DOHH2 (cell line): ENCODE results near the gene BTNL2.

Experiments used
- H3F3A ChIP-seq: fragments of 200-600 bp; sonication (generic), shearing (Covaris generic); 2 replicates; pipeline ENCODE4 v1.6.0; 2016; ENCODE audit warnings: antibody characterized with exemption, mild to moderate bottlenecking; ENCODE audit not compliant: control insufficient read depth, insufficient read depth
- H3K27ac ChIP-seq: fragments of 200-600 bp; sonication (generic); 2 replicates; pipeline ENCODE4 v1.5.1; 2014; ENCODE audit warnings: low read depth, mild to moderate bottlenecking, low read length, moderate library complexity
- H3K27me3 ChIP-seq: fragments of 200-600 bp; sonication (generic); 2 replicates; pipeline ENCODE4 v1.6.1; 2014; ENCODE audit warnings: mild to moderate bottlenecking, low read length, mixed read lengths; ENCODE audit not compliant: control insufficient read depth
- H3K36me3 ChIP-seq: fragments of 200-600 bp; sonication (generic); 2 replicates; pipeline ENCODE4 v1.6.1; 2014; ENCODE audit warnings: mild to moderate bottlenecking, low read length, moderate library complexity, mixed read lengths; ENCODE audit not compliant: control insufficient read depth
- H3K4me1 ChIP-seq: fragments of 200-600 bp; sonication (generic); 2 replicates; pipeline ENCODE4 v1.6.1; 2014; ENCODE audit warnings: mild to moderate bottlenecking, low read length, mixed read lengths; ENCODE audit not compliant: control insufficient read depth
- H3K4me2 ChIP-seq: fragments of 200-600 bp; sonication (generic); 2 replicates; pipeline ENCODE4 v1.6.0; 2014; ENCODE audit warnings: mild to moderate bottlenecking, low read length, moderate library complexity
- H3K4me3 ChIP-seq: fragments of 200-600 bp; sonication (generic); 2 replicates; pipeline ENCODE4 v1.5.1; 2014; ENCODE audit warnings: mild to moderate bottlenecking, low read length, mixed read lengths
- H3K79me2 ChIP-seq: fragments of 200-600 bp; sonication (generic); 2 replicates; pipeline ENCODE4 v1.6.1; 2014; ENCODE audit warnings: mild to moderate bottlenecking, low read length, mixed read lengths; ENCODE audit not compliant: control insufficient read depth
- H3K9me2 ChIP-seq: fragments of 200-600 bp; sonication (generic); replicated peaks from 2 replicates; pipeline ENCODE4 v1.6.1; 2014; ENCODE audit warnings: mild to moderate bottlenecking, low read length, mixed read lengths; ENCODE audit not compliant: control insufficient read depth
- H3K9me3 ChIP-seq: fragments of 200-600 bp; sonication (generic); 2 replicates; pipeline ENCODE4 v1.6.1; 2014; ENCODE audit warnings: antibody characterized with exemption, low read length, mixed read lengths; ENCODE audit not compliant: control insufficient read depth, insufficient read depth
- H4K20me1 ChIP-seq: fragments of 200-600 bp; sonication (generic); 2 replicates; pipeline ENCODE4 v1.6.0; 2014; ENCODE audit warnings: low read depth, mild to moderate bottlenecking, antibody characterized with exemption, low read length, moderate library complexity; ENCODE audit not compliant: control insufficient read depth, insufficient read depth
- CTCF ChIP-seq: fragments of 200-600 bp; sonication (generic); IDR thresholded peaks from one replicate; pipeline ENCODE4 v1.5.1; 2014; ENCODE audit warnings: antibody characterized with exemption, mild to moderate bottlenecking, low read depth, low read length; ENCODE audit not compliant: poor library complexity, severe bottlenecking
- EZH2phosphoT487 ChIP-seq: fragments of 200-600 bp; sonication (generic); IDR thresholded peaks from 2 replicates; pipeline ENCODE4 v1.6.1; 2017; ENCODE audit warnings: borderline replicate concordance, mild to moderate bottlenecking, antibody characterized with exemption, low read length, moderate library complexity, mixed read lengths

The BTNL2 gene

GRCh38 chr6:32445321-32445854 is 38.4 kb upstream of the BTNL2 start:
- Histone ChIP-seq H3K27me3 (no peaks in the 10 kb centered on the region), H3K9me3 (no peaks in the 10 kb centered on the region), H3K27ac (no peak overlapping the region), H3K36me3 (peaks cover 53% of the 10 kb centered on the region), H3K9me2 (no peaks in the 10 kb centered on the region), H3K4me2 (no peak overlapping the region), H3K4me3 (no peak overlapping the region), H3K79me2 (peaks cover 24% of the 10 kb centered on the region), H3K4me1 (peaks cover 29% of the 10 kb centered on the region), H4K20me1 (no peaks in the 10 kb centered on the region), H3F3A (peaks cover 30% of the 10 kb centered on the region)
- TF ChIP-seq CTCF (no peak), EZH2phosphoT487 (no peak)

GRCh38 chr6:32444433-32444832 is 37.5 kb upstream of the BTNL2 start:
- H3F3A ChIP-seq, result peaks cover 32% of the 10 kb centered on the region
- no peak overlapping the region for H3K4me3 ChIP-seq
- peaks cover 32% of the 10 kb centered on the region for H3K79me2 ChIP-seq
- no peak for TF ChIP-seq EZH2phosphoT487
- TF ChIP-seq CTCF, result no peak
- no peaks in the 10 kb centered on the region for H3K9me3 ChIP-seq
- no peak overlapping the region for H3K4me2 ChIP-seq
- H4K20me1 ChIP-seq, result no peaks in the 10 kb centered on the region
- H3K9me2 ChIP-seq, result no peaks in the 10 kb centered on the region
- H3K27me3 ChIP-seq, result no peaks in the 10 kb centered on the region
- peaks cover 57% of the 10 kb centered on the region for H3K36me3 ChIP-seq
- peaks cover 32% of the 10 kb centered on the region for H3K4me1 ChIP-seq
- H3K27ac ChIP-seq, result no peak overlapping the region

DNA sequence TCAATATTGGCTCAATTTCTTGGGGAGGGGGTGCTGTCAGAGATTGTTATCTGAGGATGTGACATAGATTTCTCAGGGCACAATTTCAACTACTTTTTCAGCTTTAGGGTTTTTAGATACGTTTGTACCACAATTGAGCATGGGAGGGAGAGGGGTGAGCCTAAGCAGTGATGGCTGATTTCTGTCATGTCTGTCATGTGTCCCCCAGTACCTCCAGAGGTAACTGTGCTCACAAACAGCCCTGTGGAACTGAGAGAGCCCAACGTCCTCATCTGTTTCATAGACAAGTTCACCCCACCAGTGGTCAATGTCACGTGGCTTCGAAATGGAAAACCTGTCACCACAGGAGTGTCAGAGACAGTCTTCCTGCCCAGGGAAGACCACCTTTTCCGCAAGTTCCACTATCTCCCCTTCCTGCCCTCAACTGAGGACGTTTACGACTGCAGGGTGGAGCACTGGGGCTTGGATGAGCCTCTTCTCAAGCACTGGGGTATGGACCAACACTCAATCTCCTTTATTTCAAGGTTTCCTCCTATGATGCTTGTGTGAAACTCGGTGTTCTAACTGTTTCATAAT is 36.1 kb upstream of the BTNL2 start:
- H3K79me2 ChIP-seq, result peaks cover 32% of the 10 kb centered on the region
- H3K27ac ChIP-seq, result no peak overlapping the region
- no peaks in the 10 kb centered on the region for H4K20me1 ChIP-seq
- peaks cover 43% of the 10 kb centered on the region for H3K4me1 ChIP-seq
- H3K9me3 ChIP-seq, result no peaks in the 10 kb centered on the region
- H3K9me2 ChIP-seq, result no peaks in the 10 kb centered on the region
- H3K4me2 ChIP-seq, result peak overlapping the region; percentile 56; the same call in 1 of the 2 replicates
- TF ChIP-seq CTCF (no peak), EZH2phosphoT487 (no peak)
- H3K4me3 ChIP-seq, result no peak overlapping the region
- H3K36me3 ChIP-seq, result peaks cover 57% of the 10 kb centered on the region
- no peaks in the 10 kb centered on the region for H3K27me3 ChIP-seq
- peaks cover 32% of the 10 kb centered on the region for H3F3A ChIP-seq
